H1 (cell line): ENCODE measurements around the gene MLKL. TPM values are rescaled to one million over a fixed set of nuclear protein-coding genes. Genes with fewer than 3 reads are reported as not detected.

Source experiments
- CTCF ChIA-PET: fragments of 300-600 bp; sonication (Branson Sonifier 250); formaldehyde crosslinking; loops from one replicate; lab custom pipeline; 2021; ENCODE audit not compliant: partially characterized antibody; lab: Charles Lee
- POLR2A ChIA-PET: fragments of 300-600 bp; sonication (Branson Sonifier 250); formaldehyde crosslinking; loops from one replicate; lab custom pipeline; 2021; ENCODE audit warnings: inconsistent platforms; ENCODE audit not compliant: partially characterized antibody; lab: Charles Lee
- DNase-seq, 2 experiments: peaks; one replicate each; pipeline versions ENCODE4 v3.0.0 to v3.0.0-alpha.2; 2010 to 2022; ENCODE audit warnings: low spot score in 2 of 2, low read depth in 1 of 2, mixed read lengths in 1 of 2
- FAIRE-seq: peaks from 2 replicates; lab custom pipeline; 2011; peaks lifted over from hg19 to GRCh38; lab: Jason Lieb, UNC
- H2AFZ ChIP-seq: 2 replicates; pipeline ENCODE4 v1.8.1; 2012; ENCODE audit warnings: low read length, inconsistent platforms
- H2AK5ac ChIP-seq: 2 replicates; pipeline ENCODE4 v1.6.1; 2013; ENCODE audit warnings: low read depth, low read length
- H2BK120ac ChIP-seq: replicated peaks from 2 replicates; pipeline ENCODE3; 2013; ENCODE audit warnings: low read depth, low read length, inconsistent platforms
- H2BK12ac ChIP-seq: 2 replicates; pipeline ENCODE4 v1.6.1; 2013; ENCODE audit warnings: low read depth, low read length
- H2BK15ac ChIP-seq: 2 replicates; pipeline ENCODE4 v1.6.1; 2013; ENCODE audit warnings: low read length
- H2BK20ac ChIP-seq: 2 replicates; pipeline ENCODE4 v1.6.1; 2013; ENCODE audit warnings: low read length
- H2BK5ac ChIP-seq: 2 replicates; pipeline ENCODE4 v1.6.1; 2013; ENCODE audit warnings: low read depth, low read length
- H3K14ac ChIP-seq: 2 replicates; pipeline ENCODE4 v1.6.1; 2013; ENCODE audit warnings: inconsistent platforms; ENCODE audit not compliant: insufficient read length
- H3K18ac ChIP-seq: 2 replicates; pipeline ENCODE4 v1.6.1; 2013; ENCODE audit warnings: low read length; ENCODE audit errors: extremely low read depth
- H3K23ac ChIP-seq: 2 replicates; pipeline ENCODE4 v1.6.1; 2013; ENCODE audit warnings: inconsistent platforms; ENCODE audit not compliant: insufficient read length
- H3K23me2 ChIP-seq: 2 replicates; pipeline ENCODE4 v1.6.1; 2013; ENCODE audit warnings: low read depth, low read length
- H3K27ac ChIP-seq: 2 replicates; pipeline ENCODE4 v1.6.1; 2011; ENCODE audit warnings: low read depth, low read length, inconsistent platforms
- H3K27me3 ChIP-seq, 4 experiments: replicated peaks in 1 of 4; 1 replicate in 1 of 4; 2 replicates in 3 of 4; pipeline versions ENCODE4 v1.6.1 to v1.8.1; 2011 to 2013; ENCODE audit warnings: low read length in 3 of 4, mild to moderate bottlenecking in 3 of 4, inconsistent platforms in 2 of 4, mixed read lengths in 2 of 4, moderate library complexity in 1 of 4; ENCODE audit not compliant: control insufficient read depth in 3 of 4, insufficient read depth in 3 of 4; ENCODE audit errors: extremely low read depth in 1 of 4
- H3K36me3 ChIP-seq, 4 experiments: 2 replicates each; pipeline versions ENCODE4 v1.6.1 to v1.8.1; 2011 to 2013; ENCODE audit warnings: mild to moderate bottlenecking in 4 of 4, low read length in 3 of 4, moderate library complexity in 2 of 4, control low read depth in 1 of 4, inconsistent platforms in 1 of 4; ENCODE audit not compliant: insufficient read depth in 4 of 4, control insufficient read depth in 2 of 4
- H3K4ac ChIP-seq: replicated peaks from 2 replicates; pipeline ENCODE3; 2013; ENCODE audit warnings: low read length, low read depth, mixed read lengths, inconsistent platforms; ENCODE audit not compliant: insufficient read length
- H3K4me1 ChIP-seq, 4 experiments: replicated peaks in 1 of 4; 1 replicate in 1 of 4; 2 replicates in 3 of 4; pipeline versions ENCODE4 v1.6.1 to v1.8.1; 2011 to 2013; ENCODE audit warnings: low read length in 3 of 4, inconsistent platforms in 2 of 4, mixed read lengths in 1 of 4; ENCODE audit not compliant: insufficient read depth in 4 of 4, control insufficient read depth in 3 of 4
- H3K4me2 ChIP-seq, 2 experiments: 2 replicates each; pipeline versions ENCODE4 v1.6.1 to v1.8.1; 2011 to 2013; ENCODE audit warnings: low read depth in 2 of 2, low read length in 2 of 2, control low read depth in 1 of 2, inconsistent platforms in 1 of 2, mild to moderate bottlenecking in 1 of 2; ENCODE audit not compliant: insufficient read depth in 1 of 2
- H3K4me3 ChIP-seq, 4 experiments: fragments of 200-600, 300-600 bp in 1 of 4; sonication (generic), shearing (Covaris generic), sonication (Bioruptor Twin) in 1 of 4; 2 replicates each; pipeline versions ENCODE4 v1.5.1 to v1.8.1; 2011 to 2016; ENCODE audit warnings: low read length in 4 of 4, low read depth in 3 of 4, control low read depth in 2 of 4, inconsistent platforms in 2 of 4, mild to moderate bottlenecking in 2 of 4, mixed read lengths in 1 of 4, moderate library complexity in 1 of 4; ENCODE audit not compliant: insufficient read depth in 2 of 4; ENCODE audit errors: extremely low read depth in 1 of 4
- H3K56ac ChIP-seq: replicated peaks from 2 replicates; pipeline ENCODE3; 2013; ENCODE audit warnings: low read depth, mild to moderate bottlenecking, mixed read lengths, low read length, inconsistent platforms; ENCODE audit not compliant: insufficient read length
- H3K79me1 ChIP-seq: 2 replicates; pipeline ENCODE4 v1.6.1; 2013; ENCODE audit warnings: low read depth, low read length, control low read depth
- H3K79me2 ChIP-seq, 2 experiments: 2 replicates each; pipeline versions ENCODE4 v1.6.1 to v1.8.1; 2012 to 2013; ENCODE audit warnings: low read length in 2 of 2, mild to moderate bottlenecking in 2 of 2, inconsistent platforms in 1 of 2; ENCODE audit not compliant: insufficient read depth in 2 of 2, control insufficient read depth in 1 of 2
- H3K9ac ChIP-seq, 4 experiments: replicated peaks in 1 of 4; 1 replicate in 1 of 4; 2 replicates in 3 of 4; pipeline versions ENCODE4 v1.6.1 to v1.8.1; 2011 to 2013; ENCODE audit warnings: low read depth in 3 of 4, low read length in 3 of 4, control low read depth in 2 of 4, mild to moderate bottlenecking in 2 of 4, moderate library complexity in 2 of 4, inconsistent platforms in 1 of 4; ENCODE audit errors: extremely low read depth in 1 of 4
- H3K9me3 ChIP-seq, 2 experiments: 2 replicates each; pipeline versions ENCODE4 v1.6.1 to v1.8.1; 2012 to 2013; ENCODE audit warnings: mild to moderate bottlenecking in 2 of 2, moderate library complexity in 2 of 2, control low read depth in 1 of 2, inconsistent platforms in 1 of 2, low read depth in 1 of 2, low read length in 1 of 2, mixed read lengths in 1 of 2; ENCODE audit not compliant: insufficient read depth in 2 of 2
- H4K20me1 ChIP-seq, 2 experiments: replicated peaks in 1 of 2; 2 replicates each; pipeline versions ENCODE3 to v1.8.1; 2011 to 2013; ENCODE audit warnings: inconsistent platforms in 2 of 2, low read length in 2 of 2, mild to moderate bottlenecking in 1 of 2; ENCODE audit not compliant: insufficient read depth in 2 of 2, control insufficient read depth in 1 of 2
- H4K5ac ChIP-seq: 2 replicates; pipeline ENCODE4 v1.6.1; 2013; ENCODE audit warnings: low read length, low read depth, mixed read lengths, inconsistent platforms; ENCODE audit not compliant: insufficient read length
- H4K8ac ChIP-seq: 2 replicates; pipeline ENCODE4 v1.8.0; 2013; ENCODE audit warnings: mild to moderate bottlenecking, moderate library complexity, low read length, inconsistent platforms; ENCODE audit not compliant: insufficient read depth; ENCODE audit errors: extremely low read depth
- H4K91ac ChIP-seq: replicated peaks from 2 replicates; pipeline ENCODE3; 2013; ENCODE audit warnings: low read length, mixed read lengths, inconsistent platforms; ENCODE audit not compliant: insufficient read length
- BCL11A ChIP-seq, 2 experiments: IDR thresholded peaks; one replicate each; pipeline ENCODE4 v1.6.1; 2011; ENCODE audit warnings: low read depth in 2 of 2, low read length in 2 of 2, mild to moderate bottlenecking in 2 of 2
- BRCA1 ChIP-seq: IDR thresholded peaks from 2 replicates; pipeline ENCODE4 v1.6.1; 2012; ENCODE audit warnings: low read depth, low read length, improper control_type of control experiment
- EP300 ChIP-seq, 2 experiments: IDR thresholded peaks; 1 replicate in 1 of 2; 2 replicates in 1 of 2; pipeline ENCODE4 v1.6.1; 2011 to 2012; ENCODE audit warnings: low read depth in 2 of 2, low read length in 2 of 2, mild to moderate bottlenecking in 2 of 2, borderline replicate concordance in 1 of 2, inconsistent platforms in 1 of 2, moderate library complexity in 1 of 2
- FOSL1 ChIP-seq: IDR thresholded peaks from 2 replicates; pipeline ENCODE4 v1.6.1; 2011; ENCODE audit warnings: mild to moderate bottlenecking, low read depth, low read length, moderate library complexity; ENCODE audit not compliant: insufficient read depth
- HDAC6 ChIP-seq: IDR thresholded peaks from one replicate; pipeline ENCODE4 v1.7.1; 2012; ENCODE audit warnings: low read depth, mild to moderate bottlenecking, inconsistent platforms, low read length, moderate library complexity
- NRF1 ChIP-seq: IDR thresholded peaks from 2 replicates; pipeline ENCODE4 v1.6.1; 2011; ENCODE audit warnings: mild to moderate bottlenecking, low read depth, low read length, improper control_type of control experiment
- SAP30 ChIP-seq: fragments of 300-600 bp; sonication (generic); IDR thresholded peaks from 2 replicates; pipeline ENCODE4 v1.7.1; 2012; ENCODE audit warnings: low read length, moderate library complexity, mild to moderate bottlenecking, inconsistent platforms; ENCODE audit not compliant: insufficient read depth, insufficient replicate concordance
- SIN3A ChIP-seq, 2 experiments: IDR thresholded peaks in 1 of 2; conservative IDR thresholded peaks in 1 of 2; 2 replicates each; pipeline ENCODE4 v1.6.1; 2011 to 2012; ENCODE audit warnings: low read length in 2 of 2, improper control_type of control experiment in 1 of 2, low read depth in 1 of 2, mild to moderate bottlenecking in 1 of 2
- SIX5 ChIP-seq: IDR thresholded peaks from 2 replicates; pipeline ENCODE4 v1.6.1; 2011; ENCODE audit warnings: mild to moderate bottlenecking, low read depth, low read length
- SP1 ChIP-seq: IDR thresholded peaks from 2 replicates; pipeline ENCODE4 v1.6.1; 2011; ENCODE audit warnings: low read depth, low read length
- SP2 ChIP-seq: IDR thresholded peaks from 2 replicates; pipeline ENCODE4 v1.6.1; 2012; ENCODE audit warnings: mild to moderate bottlenecking, low read length, inconsistent platforms
- SRF ChIP-seq: IDR thresholded peaks from 2 replicates; pipeline ENCODE4 v1.6.1; 2011; ENCODE audit warnings: mild to moderate bottlenecking, low read depth, low read length, moderate library complexity
- YY1 ChIP-seq: IDR thresholded peaks from 2 replicates; pipeline ENCODE4 v1.6.1; 2011; ENCODE audit warnings: low read depth, mild to moderate bottlenecking, low read length
- WGBS, 2 experiments: shearing (Covaris generic) in 1 of 2; methylation state at CpG; one replicate each; pipeline versions ENCODE4 v1.1.6 to v1.1.7; 2013 to 2015; ENCODE audit warnings: low lambda C conversion rate in 2 of 2, mixed read lengths in 2 of 2, inconsistent platforms in 1 of 2, low coverage in 1 of 2, missing lambda C conversion rate in 1 of 2; ENCODE audit not compliant: insufficient replicate concordance in 2 of 2, insufficient coverage in 1 of 2, insufficient read length in 1 of 2; ENCODE audit errors: extremely low coverage in 1 of 2, missing lambda C conversion rate in 1 of 2; 5-methylcytosine and 5-hydroxymethylcytosine counted together
- polyA plus RNA-seq, 7 experiments: library from polyadenylated mRNA; depleted of rRNA in 3 of 7; stranded (reverse) in 5 of 7; unstranded in 2 of 7; fragments of >200 nt in 5 of 7; fragments of 200-250 nt in 2 of 7; gene quantifications; 1 replicate in 5 of 7; 2 replicates in 1 of 7; 4 replicates in 1 of 7; pipeline versions ENCODE4 v1.2.1 to v1.2.3, GENCODE V29; 2011 to 2013; ENCODE audit warnings: missing spikeins in 2 of 7, mixed read lengths in 2 of 7
- total RNA-seq: library from RNA; stranded (reverse); fragmentation: NEBNext Ultra II Directional; extraction: Animal tissue kit (Norgen Biotek cat#: 25700); gene quantifications from 2 replicates; pipeline ENCODE4 v1.2.1, GENCODE V29; 2021

The MLKL gene
- total and polyA plus RNA-seq, 2 of the 8 experiments (the other 6 are each of a cell fraction or from before 2014, with no cell fraction given), result 1.6 to 2.1 TPM

- Histone ChIP-seq H3K36me3 (no peaks in the 10 kb centered on the region), H3K4me2 (no peak overlapping the region), H3K56ac (no peak overlapping the region), H3K4me3 (no peak overlapping the region), H3K18ac (no peak overlapping the region), H3K27ac (no peak overlapping the region), H4K91ac (no peak overlapping the region), H3K23me2 (peaks cover 2% of the 10 kb centered on the region; the same call in 1 of the 2 replicates), H3K4ac (no peak overlapping the region), H4K5ac (no peak overlapping the region), H3K79me1 (no peaks in the 10 kb centered on the region), H3K27me3 (no peaks in the 10 kb centered on the region), H2BK20ac (no peak overlapping the region), H3K4me1 (peaks cover 0 to 10% (median 4%) of the 10 kb centered on the region in 4 experiments; a peak in 4 of 7 replicates), H2BK15ac (peak overlapping the region; percentile 8; the same call in 1 of the 2 replicates), H2AFZ (0 out of 2 replicates have a peak overlapping the region, but pooled peaks have one; percentile 8), H2AK5ac (no peak overlapping the region), H2BK12ac (no peak overlapping the region), H4K20me1 (no peaks in the 10 kb centered on the region), H3K9me3 (no peaks in the 10 kb centered on the region), H2BK5ac (no peak overlapping the region), H3K9ac (no peak overlapping the region), H3K79me2 (no peaks in the 10 kb centered on the region), H3K14ac (no peak overlapping the region), H3K23ac (no peak overlapping the region), H2BK120ac (no peak overlapping the region), H4K8ac (no peak overlapping the region)
- WGBS, 2 experiments, result 83% methylated on average over 8 of the region's 8 CpGs; no CpG with 5 or more reads in 1 of the 2 experiments
- FAIRE-seq (no peak), DNase-seq (no peak)
- CTCF ChIA-PET, result interaction anchor here (32.9 kb wide), 1 partner anchor 23 kb away, joined by 576 read pairs; no protein-coding TSS in a partner anchor
- POLR2A ChIA-PET, result no interaction called here
- TF ChIP-seq SIX5, result no peak
- no peak for TF ChIP-seq BRCA1
- TF ChIP-seq SIN3A (conservative IDR thresholded peaks at IDR 0.05 in 1 of 2, IDR thresholded peaks at IDR 0.05 in 1 of 2; ENCODE audit: low read depth in 1 of 2, low read length in 2 of 2), result no peak
- no peak for TF ChIP-seq FOSL1
- TF ChIP-seq SAP30, result no peak
- no peak for TF ChIP-seq HDAC6
- no peak for TF ChIP-seq NRF1
- TF ChIP-seq SRF, result no peak
- TF ChIP-seq EP300 (IDR thresholded peaks at IDR 0.05; ENCODE audit: borderline replicate concordance in 1 of 2, low read depth in 2 of 2, low read length in 2 of 2), result no peak
- TF ChIP-seq SP2, result no peak
- no peak for TF ChIP-seq BCL11A (IDR thresholded peaks at IDR 0.05; ENCODE audit: low read depth in 2 of 2, low read length in 2 of 2)
- no peak for TF ChIP-seq YY1
- TF ChIP-seq SP1, result no peak
These were observed 42.5 kb upstream of the MLKL start for GRCh38 chr16:74743045-74743667.
